ENCODE results near the gene KIF5A. TPM values are rescaled to one million over a fixed set of nuclear protein-coding genes. Genes with fewer than 3 reads are reported as not detected.

The KIF5A gene
- polyA plus RNA-seq, 1 of the 3 experiments (the other 2 are of a cell fraction): 6.2 TPM

GRCh38 chr12:57526477-57527126 lies 23.2 kb upstream of the KIF5A start:
- WGBS (ENCODE audit: low lambda C conversion rate): 87% methylated on average over 4 of the region's 4 CpGs
- CTCF ChIA-PET: interaction anchor here (1.0 to 1.4 kb wide), 3 partner anchors 11 to 199 kb away, joined by 3 to 5 read pairs (median 3); no protein-coding TSS in a partner anchor

DNA sequence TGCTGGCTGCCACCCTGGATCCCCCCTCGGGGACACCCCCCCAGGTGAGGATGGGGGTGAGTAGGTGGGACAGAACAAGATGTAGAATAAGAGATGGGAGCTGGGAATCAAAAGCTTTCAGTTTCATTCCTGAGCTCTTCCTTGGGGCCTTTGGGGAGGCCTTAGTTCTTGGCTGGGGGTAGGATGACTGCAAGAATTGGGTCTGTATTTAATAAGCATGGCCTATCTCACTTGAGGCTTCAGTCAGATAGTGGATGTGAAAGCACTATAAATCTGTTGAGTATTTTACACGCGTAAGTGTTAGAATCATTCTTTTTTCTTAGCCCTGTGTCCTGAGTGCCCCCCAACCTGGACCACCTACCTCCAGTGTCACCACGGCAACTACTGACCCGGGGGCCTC lies 22.7 kb upstream of the KIF5A start:
- H3K4me2 ChIP-seq: no peak overlapping the region
- H3F3A ChIP-seq (replicated peaks; ENCODE audit: insufficient read depth): peaks cover 18% of the 10 kb centered on the region
- ChIA-PET CTCF (interaction anchor here (0.5 to 1.5 kb wide), 4 partner anchors 13 to 199 kb away, joined by 3 to 5 read pairs (median 4); no protein-coding TSS in a partner anchor), POLR2A (interaction anchor here (1.1 to 1.3 kb wide), 3 partner anchors 9 to 12 kb away, joined by 3 to 4 read pairs (median 3); no protein-coding TSS in a partner anchor)
- peaks cover 9% of the 10 kb centered on the region; the same call in 1 of the 2 replicates for H4K20me1 ChIP-seq (ENCODE audit: insufficient read depth)
- 75% methylated on average over 4 of the region's 5 CpGs for WGBS (ENCODE audit: low lambda C conversion rate)
- no peak overlapping the region for H3K4me3 ChIP-seq (ENCODE audit: low read depth in 2 of 2, low read length in 1 of 2)
- H2AFZ ChIP-seq (ENCODE audit: low read depth): no peak overlapping the region
- no peaks in the 10 kb centered on the region for H3K27me3 ChIP-seq (ENCODE audit: insufficient read depth)
- no peak for DNase-seq
- no peaks in the 10 kb centered on the region for H3K9me3 ChIP-seq
- peaks cover 28% of the 10 kb centered on the region for H3K79me2 ChIP-seq (ENCODE audit: insufficient read depth)
- peak overlapping the region in 1 of 2 experiments; percentile 19; a peak in 1 of 4 replicates for H3K27ac ChIP-seq (ENCODE audit: low read depth in 2 of 2, low read length in 1 of 2)
- H3K4me1 ChIP-seq (ENCODE audit: control insufficient read depth in 1 of 2, insufficient read depth in 2 of 2, low read depth in 1 of 2, low read length in 1 of 2): peaks cover 6 to 20% of the 10 kb centered on the region in 2 experiments
- H3K9me2 ChIP-seq: no peaks in the 10 kb centered on the region
- H3K9ac ChIP-seq: no peak overlapping the region
- peaks cover 30 to 78% of the 10 kb centered on the region in 2 experiments for H3K36me3 ChIP-seq (replicated peaks in 1 of 2; ENCODE audit: control insufficient read depth in 1 of 2, insufficient read depth in 2 of 2, low read length in 1 of 2)
- no peak for TF ChIP-seq EZH2phosphoT487 (IDR thresholded peaks at IDR 0.05; ENCODE audit: borderline replicate concordance, low read depth)
- no peak for TF ChIP-seq ELF1 (IDR thresholded peaks at IDR 0.05)
- TF ChIP-seq NRF1 (IDR thresholded peaks at IDR 0.05; ENCODE audit: low read depth, low read length): no peak
- no peak for TF ChIP-seq RCOR1 (IDR thresholded peaks at IDR 0.05; ENCODE audit: low read length)
- no peak for TF ChIP-seq MEF2A (IDR thresholded peaks at IDR 0.05; ENCODE audit: borderline replicate concordance, low read depth)
- TF ChIP-seq YY1 (IDR thresholded peaks at IDR 0.05; ENCODE audit: low read depth): no peak
- TF ChIP-seq USF2 (IDR thresholded peaks at IDR 0.05; ENCODE audit: borderline replicate concordance, low read depth, low read length): no peak
- no peak for TF ChIP-seq JUND (IDR thresholded peaks at IDR 0.05)
- no peak for TF ChIP-seq EP300 (IDR thresholded peaks at IDR 0.05; ENCODE audit: borderline replicate concordance in 1 of 2, low read depth in 1 of 2, low read length in 1 of 2)
- no peak for TF ChIP-seq MAX (IDR thresholded peaks at IDR 0.05; ENCODE audit: low read depth)
- TF ChIP-seq CHD2 (IDR thresholded peaks at IDR 0.05; ENCODE audit: low read length, partially characterized antibody): no peak
- TF ChIP-seq USF1 (IDR thresholded peaks at IDR 0.05; ENCODE audit: borderline replicate concordance, low read depth): no peak

More at GRCh38 chr12:57526477-57527126, 23.2 kb upstream of the KIF5A start:
- H3K9me2 ChIP-seq: no peaks in the 10 kb centered on the region
- H3F3A ChIP-seq (replicated peaks; ENCODE audit: insufficient read depth): peaks cover 23% of the 10 kb centered on the region
- TF ChIP-seq FOXM1 (IDR thresholded peaks at IDR 0.05; ENCODE audit: low read depth) (no peak), RCOR1 (IDR thresholded peaks at IDR 0.05; ENCODE audit: low read length) (no peak), CTCF (IDR thresholded peaks at IDR 0.05) (no peak), TEAD4 (IDR thresholded peaks at IDR 0.05; ENCODE audit: borderline replicate concordance, insufficient read depth) (no peak), USF2 (IDR thresholded peaks at IDR 0.05; ENCODE audit: borderline replicate concordance, low read depth, low read length) (no peak), SMC3 (IDR thresholded peaks at IDR 0.05; ENCODE audit: low read depth, low read length) (no peak), POLR2AphosphoS5 (IDR thresholded peaks at IDR 0.05; ENCODE audit: low read depth, low read length) (no peak)
- peaks cover 9% of the 10 kb centered on the region; the same call in 1 of the 2 replicates for H4K20me1 ChIP-seq (ENCODE audit: insufficient read depth)
- H3K36me3 ChIP-seq (replicated peaks in 1 of 2; ENCODE audit: control insufficient read depth in 1 of 2, insufficient read depth in 2 of 2, low read length in 1 of 2): peaks cover 30 to 72% of the 10 kb centered on the region in 2 experiments
- no peak overlapping the region for H3K4me3 ChIP-seq (ENCODE audit: low read depth in 2 of 2, low read length in 1 of 2)
- H3K27ac ChIP-seq (ENCODE audit: low read depth in 2 of 2, low read length in 1 of 2): no peak overlapping the region
- POLR2A ChIA-PET: interaction anchor here (1.1 to 1.3 kb wide), 2 partner anchors 9 to 12 kb away, joined by 3 read pairs; no protein-coding TSS in a partner anchor
- H3K79me2 ChIP-seq (ENCODE audit: insufficient read depth): peaks cover 28% of the 10 kb centered on the region
- H3K9ac ChIP-seq: no peak overlapping the region
- no peaks in the 10 kb centered on the region for H3K9me3 ChIP-seq
- no peak overlapping the region for H3K4me2 ChIP-seq
- H3K4me1 ChIP-seq (ENCODE audit: control insufficient read depth in 1 of 2, insufficient read depth in 2 of 2, low read depth in 1 of 2, low read length in 1 of 2): peaks cover 11 to 26% of the 10 kb centered on the region in 2 experiments
- H3K27me3 ChIP-seq (ENCODE audit: insufficient read depth): no peaks in the 10 kb centered on the region
- no peak overlapping the region for H2AFZ ChIP-seq (ENCODE audit: low read depth)
- DNase-seq: no peak
